SH-SY5Y (cell line): ENCODE results near the gene DGLUCY.

ENCODE experiments used
- GATA2 ChIP-seq: IDR thresholded peaks from 2 replicates; pipeline ENCODE4 v1.6.1; 2011; ENCODE audit warnings: mild to moderate bottlenecking, low read depth, low read length
- GATA3 ChIP-seq: IDR thresholded peaks from 2 replicates; pipeline ENCODE4 v1.6.1; 2011; ENCODE audit warnings: low read depth, mild to moderate bottlenecking, low read length, moderate library complexity

DGLUCY gene

DNA sequence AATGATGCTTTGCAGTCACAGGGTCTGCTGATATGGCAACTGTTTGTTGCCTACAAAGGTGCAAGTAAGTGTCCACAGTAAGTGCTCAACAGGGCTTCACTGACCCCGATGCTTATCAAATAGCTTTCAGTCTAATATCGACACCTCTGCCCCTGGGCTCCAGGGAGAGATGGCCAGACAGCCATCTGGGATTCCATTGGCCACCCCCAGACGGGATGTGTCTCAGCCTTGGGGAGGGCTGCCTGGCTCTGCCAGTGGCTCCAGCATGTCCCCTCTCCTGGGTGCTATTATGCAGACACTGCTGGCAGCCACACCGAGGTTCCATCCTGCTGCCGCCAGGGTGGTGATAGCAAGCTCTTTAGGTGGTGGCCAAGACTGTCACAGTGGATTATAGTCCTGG is 57.4 kb downstream of the DGLUCY start:
- TF ChIP-seq GATA2 (peak; percentile 99), GATA3 (peak; percentile 92)

DNA sequence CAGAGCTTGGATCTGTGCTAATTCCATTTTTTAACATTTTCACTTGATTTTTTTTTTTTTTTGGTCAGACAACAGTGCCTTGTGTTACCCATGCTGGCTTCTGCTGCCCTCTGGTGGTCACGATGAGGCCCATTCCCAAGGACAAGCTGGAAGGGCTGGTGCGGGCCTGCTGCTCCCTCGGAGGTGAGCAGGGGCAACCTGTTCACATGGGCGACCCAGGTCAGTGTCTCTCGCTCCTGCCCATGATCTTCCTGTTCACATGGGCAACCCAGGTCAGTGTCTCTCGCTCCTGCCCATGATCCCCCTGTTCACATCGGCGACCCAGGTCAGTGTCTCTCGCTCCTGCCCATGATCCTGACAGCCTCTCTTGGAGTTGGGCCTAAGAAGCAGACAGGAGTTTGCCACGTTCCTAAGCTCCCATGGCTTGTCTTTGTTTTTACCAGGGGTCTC is 59.4 kb downstream of the DGLUCY start:
- no peak for TF ChIP-seq GATA3
- TF ChIP-seq GATA2, result no peak

GRCh38 chr14:91173904-91174303 is 60.0 kb downstream of the DGLUCY start:
- no peak for TF ChIP-seq GATA3
- no peak for TF ChIP-seq GATA2

DNA sequence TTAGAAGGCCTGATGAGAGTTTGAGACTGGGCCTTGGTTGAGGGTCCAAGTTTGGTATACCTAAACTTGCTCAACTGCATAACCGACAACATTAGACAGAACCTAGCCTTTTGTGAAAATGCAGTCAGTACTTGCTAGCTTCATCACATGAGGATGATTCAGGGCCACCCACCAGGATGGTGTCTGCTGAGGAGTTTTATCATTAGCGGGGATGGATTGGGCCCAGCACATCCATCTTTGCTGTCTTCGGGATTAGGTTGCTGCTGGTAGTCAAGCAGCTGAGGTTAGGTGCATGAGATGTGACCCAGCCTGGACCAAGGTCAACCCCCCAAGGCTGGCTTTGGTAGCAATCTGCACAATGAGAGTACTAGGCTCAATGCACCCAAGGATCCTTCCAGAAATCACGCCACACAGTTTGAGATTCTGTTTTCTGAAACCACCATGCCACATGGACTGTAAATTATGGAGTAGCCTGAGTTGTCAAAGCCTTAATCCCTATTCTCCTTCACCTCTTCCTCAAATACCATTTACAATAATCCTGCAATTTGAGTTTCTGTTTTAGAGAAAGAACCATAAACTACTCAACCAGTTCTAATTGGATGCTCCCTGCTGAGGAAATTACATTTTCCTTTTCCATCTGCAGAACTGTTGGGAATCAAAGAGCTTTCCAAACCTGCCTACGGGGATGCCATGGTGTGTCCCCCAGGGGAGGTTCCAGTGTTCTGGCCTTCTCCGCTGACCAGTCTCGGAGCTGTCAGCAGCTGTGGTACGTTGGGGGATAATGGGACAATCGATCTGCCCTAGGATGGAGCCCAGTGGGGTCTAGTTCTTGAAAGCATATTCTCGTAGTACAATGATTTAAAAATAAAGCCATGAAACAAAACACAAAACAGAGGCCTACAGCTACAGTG is 61.7 kb downstream of the DGLUCY start:
- TF ChIP-seq GATA2 (no peak), GATA3 (no peak)

DNA sequence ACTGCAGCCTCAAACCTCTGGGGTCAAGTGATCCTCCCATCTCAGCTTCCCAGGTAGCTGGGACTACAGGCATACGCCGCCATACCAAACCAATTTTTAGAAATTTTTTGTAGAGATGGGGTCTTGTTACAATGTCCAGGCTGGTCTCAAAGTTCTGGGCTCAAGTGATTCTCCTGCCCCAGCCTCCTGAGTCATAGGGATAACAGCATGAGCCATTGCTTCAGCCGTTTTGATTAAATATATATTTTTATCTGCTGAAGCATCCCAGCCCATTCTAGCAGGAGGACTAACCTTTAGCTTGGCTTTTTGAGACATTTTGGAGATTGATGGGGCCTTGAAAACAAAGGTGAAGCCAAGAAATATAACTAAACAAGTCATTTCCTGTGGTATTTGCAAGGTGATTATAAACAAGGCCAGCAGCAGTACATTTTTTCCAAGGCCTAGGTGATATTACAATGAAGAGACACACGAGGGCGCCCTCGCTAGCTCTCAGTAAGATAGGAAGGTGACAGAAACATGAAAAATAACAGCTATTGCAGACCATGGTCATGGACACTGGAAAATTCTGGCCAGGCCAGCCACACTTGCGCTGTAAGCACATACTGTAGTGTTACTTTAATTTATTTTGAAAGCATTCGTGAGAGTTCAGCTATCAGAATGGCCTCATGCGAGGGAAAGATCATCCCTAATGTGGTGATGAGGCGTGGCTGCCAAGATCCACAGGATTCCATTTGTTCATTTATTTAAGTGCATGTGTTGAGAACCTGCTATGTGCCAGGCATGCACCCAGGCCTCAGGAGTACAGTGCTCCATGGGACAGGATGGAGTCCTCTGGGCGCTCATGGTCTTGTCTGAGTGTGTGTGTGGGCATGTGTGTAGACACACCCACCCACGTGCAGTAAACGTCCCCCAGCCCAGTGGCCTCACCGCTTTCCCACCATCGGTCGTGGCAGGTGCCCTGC is 63.5 kb downstream of the DGLUCY start:
- TF ChIP-seq GATA3 (no peak), GATA2 (no peak)

DNA sequence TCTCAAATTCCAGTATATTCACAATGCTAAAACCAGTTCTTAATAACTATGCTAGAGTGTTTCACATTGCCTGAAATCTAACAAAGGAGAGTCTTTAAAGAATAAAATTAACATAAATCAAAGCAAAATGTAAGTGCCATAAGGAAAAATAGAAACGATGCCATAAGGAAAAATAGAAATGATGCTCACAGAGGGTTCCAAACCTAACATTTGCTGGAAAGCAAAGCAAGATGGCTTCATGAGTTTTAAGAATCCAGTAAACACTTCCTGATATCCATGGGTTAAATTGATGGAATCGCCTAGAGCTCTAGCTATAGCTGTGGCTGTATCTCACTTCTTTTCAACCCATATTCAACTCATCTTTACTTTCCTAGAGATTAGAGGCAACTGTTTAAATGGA is 66.7 kb downstream of the DGLUCY start:
- TF ChIP-seq GATA3, result no peak
- no peak for TF ChIP-seq GATA2

- TF ChIP-seq GATA2 (no peak), GATA3 (no peak)
Measured at GRCh38 chr14:91184559-91184958, 70.7 kb downstream of the DGLUCY start.

DNA sequence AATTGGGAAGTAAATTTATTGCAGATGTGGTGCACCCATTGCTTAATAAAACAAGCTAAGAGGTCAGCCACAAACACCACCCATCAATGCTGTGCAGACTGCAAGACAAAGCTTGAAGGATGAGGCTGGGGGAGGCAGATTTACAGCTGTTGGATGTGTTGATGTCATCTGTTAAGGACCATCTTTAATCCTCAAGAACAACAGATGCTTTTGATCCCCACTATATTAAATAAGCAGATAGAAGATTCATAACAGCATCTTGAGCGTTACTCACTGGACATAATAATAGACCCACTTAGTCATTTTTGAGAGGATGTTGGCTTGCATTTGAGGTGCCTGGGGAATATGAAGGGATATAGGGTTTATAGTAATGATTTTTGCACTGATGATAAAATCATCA is 71.8 kb downstream of the DGLUCY start:
- no peak for TF ChIP-seq GATA2
- TF ChIP-seq GATA3, result no peak

- TF ChIP-seq GATA3 (no peak), GATA2 (no peak)
Measured at GRCh38 chr14:91186515-91187066, 72.7 kb downstream of the DGLUCY start.

DNA sequence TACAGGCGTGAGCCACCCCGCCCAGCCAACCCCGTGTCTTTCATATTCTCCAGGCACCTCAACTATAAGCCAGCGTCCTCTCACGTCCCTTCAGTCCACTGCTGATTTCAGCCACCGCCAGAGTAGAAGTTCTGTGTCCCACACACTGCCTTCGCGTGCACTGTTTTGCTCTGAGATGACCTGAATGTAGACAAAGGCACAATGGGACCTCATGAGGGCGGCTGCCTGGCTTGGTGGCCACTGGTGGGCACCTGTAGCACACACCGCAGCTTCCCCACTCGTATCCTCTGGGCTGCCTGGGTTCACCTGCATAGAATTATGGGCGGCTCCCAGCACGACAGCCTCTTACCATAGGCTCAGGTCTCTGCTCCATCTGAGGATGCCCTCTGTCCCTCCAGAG is 73.4 kb downstream of the DGLUCY start:
- TF ChIP-seq GATA3 (no peak), GATA2 (no peak)

DNA sequence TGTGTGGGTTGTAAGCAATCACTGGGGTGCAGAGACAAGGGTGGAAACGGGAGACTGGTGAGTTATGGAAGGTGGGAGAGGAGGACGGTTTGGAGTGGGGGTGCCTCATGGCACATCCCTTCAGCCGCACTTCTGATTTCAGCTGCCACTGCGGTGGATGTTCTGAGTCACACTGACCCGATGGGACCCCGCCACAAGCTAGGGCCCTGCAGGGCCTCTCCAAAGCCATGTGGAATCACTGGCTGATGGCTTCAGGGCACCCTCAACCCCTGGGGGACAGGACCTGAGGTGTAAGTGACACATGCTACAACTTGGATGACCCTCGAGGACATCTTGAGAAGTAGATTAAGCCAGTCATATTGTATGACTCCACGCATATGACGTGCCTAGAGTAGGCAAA is 77.0 kb downstream of the DGLUCY start:
- TF ChIP-seq GATA2 (no peak), GATA3 (no peak)

- TF ChIP-seq GATA2 (no peak), GATA3 (no peak)
Measured at GRCh38 chr14:91193069-91193468, 79.2 kb downstream of the DGLUCY start.

DNA sequence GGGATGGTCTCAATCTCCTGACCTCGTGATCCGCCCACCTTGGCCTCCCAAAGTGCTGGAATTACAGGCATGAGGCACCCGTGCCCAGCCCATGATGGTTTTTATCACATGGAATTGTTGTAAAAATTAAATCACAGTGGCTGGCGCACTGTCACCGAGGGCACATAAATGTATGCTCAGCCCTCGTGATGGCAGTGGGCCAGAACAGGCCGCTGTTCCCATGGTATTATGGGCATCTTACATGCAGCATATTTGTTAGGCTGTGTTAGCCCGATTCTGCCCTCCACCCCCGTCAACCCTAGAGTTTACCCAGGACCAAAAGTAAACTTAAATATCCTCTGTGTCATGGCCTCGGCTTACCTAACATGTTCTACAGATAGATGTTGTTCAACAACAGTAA is 82.0 kb downstream of the DGLUCY start:
- TF ChIP-seq GATA2 (no peak), GATA3 (no peak)

DNA sequence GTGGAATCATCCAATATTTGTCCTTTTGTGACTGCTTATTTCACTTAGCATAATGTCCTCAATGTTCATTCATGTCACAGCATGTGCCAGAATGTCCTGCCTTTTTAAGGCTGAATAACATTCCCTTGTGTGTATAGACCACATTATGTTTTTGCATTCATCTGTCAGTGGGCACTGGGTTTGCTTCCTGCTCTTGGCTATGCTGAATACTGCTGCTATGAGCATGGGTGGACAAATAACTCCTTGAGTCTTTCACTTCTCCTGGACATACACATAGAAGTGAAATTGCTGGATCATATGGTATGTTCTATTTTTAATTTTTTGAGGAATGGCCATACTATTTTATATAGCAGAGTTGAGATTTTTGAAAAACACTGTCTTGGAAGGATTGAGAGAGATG is 83.8 kb downstream of the DGLUCY start:
- no peak for TF ChIP-seq GATA2
- TF ChIP-seq GATA3, result no peak
